Upper lobe of right lung (tissue), 1 donor: Measurements from ENCODE around the gene RNF151. TPM values are rescaled to one million over a fixed set of nuclear protein-coding genes. Genes with fewer than 3 reads are reported as not detected.

Source experiments
- ATAC-seq: fragments of 200-7000 bp; cut with Tn5 transposase; one replicate; pipeline ENCODE4 v1.9.1; 2020; ENCODE audit warnings: mild to moderate bottlenecking, moderate library complexity
- DNase-seq: peaks from one replicate; pipeline ENCODE4 v3.0.0-alpha.2; 2020
- H3K27ac ChIP-seq: fragments of 200-600 bp; one replicate; pipeline ENCODE4 v1.8.0; 2022
- H3K27me3 ChIP-seq: fragments of 200-600 bp; one replicate; pipeline ENCODE4 v1.8.0; 2022; ENCODE audit warnings: mild to moderate bottlenecking
- H3K36me3 ChIP-seq: fragments of 200-600 bp; one replicate; pipeline ENCODE4 v1.8.0; 2022
- H3K4me1 ChIP-seq: fragments of 200-600 bp; one replicate; pipeline ENCODE4 v1.8.0; 2022
- H3K4me3 ChIP-seq: fragments of 200-600 bp; one replicate; pipeline ENCODE4 v1.8.0; 2022; ENCODE audit warnings: mild to moderate bottlenecking
- H3K9me3 ChIP-seq: fragments of 200-600 bp; one replicate; pipeline ENCODE4 v1.8.0; 2022
- intact Hi-C: fragments of 100-400 bp; cut with DNase I; formaldehyde crosslinking; loops from one replicate; pipeline ENCODE4 v1.11.0; 2022
- total RNA-seq: library from RNA; stranded (reverse); fragmentation: NEBNext Ultra II Directional; extraction: Animal tissue kit (Norgen Biotek cat#: 25700); gene quantifications from one replicate; pipeline ENCODE4 v1.2.1, GENCODE V29; 2021
- TF ChIP-seq, protein P1 (sequence below): fragments of 200-600 bp; IDR thresholded peaks from one replicate; pipeline ENCODE4 v1.8.0; 2022; ENCODE audit warnings: antibody characterized with exemption
- donor health status: DM: no; HTN: yes; CAD: no; lungs with severe emphysema.

Gene RNF151
- total RNA-seq, 1 donor from 2014 or later, result not detected

DNA sequence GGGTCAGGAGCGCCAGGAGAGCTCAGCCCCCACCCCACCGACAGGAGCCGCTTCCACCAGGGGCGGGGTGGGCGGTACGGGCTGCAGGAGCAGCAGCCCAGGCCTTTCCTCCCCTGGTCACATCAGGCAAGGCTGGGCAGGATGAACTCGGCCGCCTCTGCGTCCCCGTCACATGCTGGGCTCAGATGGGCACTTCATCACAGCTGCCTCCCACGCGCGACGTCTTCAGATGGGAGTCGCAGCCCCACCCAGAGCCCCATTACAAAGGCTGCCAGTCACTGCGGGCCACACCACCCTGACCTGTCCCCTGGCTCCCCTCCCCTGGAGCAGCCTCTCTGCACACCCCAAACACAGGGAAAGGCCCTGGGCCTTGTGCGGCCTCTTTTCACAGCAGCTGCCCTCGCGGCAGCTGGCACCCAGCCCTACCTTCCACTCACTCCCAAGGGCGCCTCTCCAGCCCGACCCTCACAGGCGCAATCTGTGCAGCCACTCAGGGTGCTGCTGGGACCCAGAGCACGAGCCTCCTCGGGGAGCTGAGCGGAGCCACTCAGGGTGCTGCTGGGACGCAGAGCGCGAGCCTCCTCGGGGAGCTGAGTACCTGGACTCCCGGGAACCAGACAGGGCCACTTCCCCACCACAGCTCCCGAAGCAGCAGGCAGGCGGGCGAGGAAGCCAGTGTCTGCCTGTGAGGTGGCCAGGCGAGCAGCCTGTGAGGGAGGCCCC, 38.3 kb downstream of the RNF151 start:
- no peak for DNase-seq
- Histone ChIP-seq H3K4me1 (peaks cover 52% of the 10 kb centered on the region), H3K4me3 (no peak overlapping the region), H3K9me3 (no peaks in the 10 kb centered on the region), H3K27me3 (no peaks in the 10 kb centered on the region), H3K27ac (no peak overlapping the region), H3K36me3 (peaks cover 35% of the 10 kb centered on the region)
- intact Hi-C loops, result no loop called here
- TF ChIP-seq, protein P1, sequence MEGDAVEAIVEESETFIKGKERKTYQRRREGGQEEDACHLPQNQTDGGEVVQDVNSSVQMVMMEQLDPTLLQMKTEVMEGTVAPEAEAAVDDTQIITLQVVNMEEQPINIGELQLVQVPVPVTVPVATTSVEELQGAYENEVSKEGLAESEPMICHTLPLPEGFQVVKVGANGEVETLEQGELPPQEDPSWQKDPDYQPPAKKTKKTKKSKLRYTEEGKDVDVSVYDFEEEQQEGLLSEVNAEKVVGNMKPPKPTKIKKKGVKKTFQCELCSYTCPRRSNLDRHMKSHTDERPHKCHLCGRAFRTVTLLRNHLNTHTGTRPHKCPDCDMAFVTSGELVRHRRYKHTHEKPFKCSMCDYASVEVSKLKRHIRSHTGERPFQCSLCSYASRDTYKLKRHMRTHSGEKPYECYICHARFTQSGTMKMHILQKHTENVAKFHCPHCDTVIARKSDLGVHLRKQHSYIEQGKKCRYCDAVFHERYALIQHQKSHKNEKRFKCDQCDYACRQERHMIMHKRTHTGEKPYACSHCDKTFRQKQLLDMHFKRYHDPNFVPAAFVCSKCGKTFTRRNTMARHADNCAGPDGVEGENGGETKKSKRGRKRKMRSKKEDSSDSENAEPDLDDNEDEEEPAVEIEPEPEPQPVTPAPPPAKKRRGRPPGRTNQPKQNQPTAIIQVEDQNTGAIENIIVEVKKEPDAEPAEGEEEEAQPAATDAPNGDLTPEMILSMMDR, result no peak
- ATAC-seq, result no peak

DNA sequence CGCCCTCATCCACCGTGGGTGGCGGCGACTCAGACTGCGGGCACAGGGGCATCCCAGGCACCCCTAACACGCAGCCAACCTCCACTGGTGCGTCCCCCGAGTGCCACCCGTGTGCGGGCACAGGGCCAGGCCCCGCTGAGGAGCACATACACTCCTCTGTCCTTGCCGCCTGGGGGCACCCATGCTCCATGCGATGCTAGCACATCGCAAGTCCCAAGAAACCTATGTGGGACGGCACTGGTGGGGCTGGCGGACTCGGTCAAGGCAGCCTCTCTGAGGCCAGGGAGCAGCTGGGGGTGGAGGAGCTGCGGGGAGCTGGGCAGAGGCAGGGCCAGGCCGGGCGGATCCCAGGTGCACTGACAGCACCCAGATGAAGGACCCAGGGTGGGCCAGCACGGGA, 39.0 kb downstream of the RNF151 start:
- no peaks in the 10 kb centered on the region for H3K9me3 ChIP-seq
- TF ChIP-seq, protein P1, result peak; percentile 26
- intact Hi-C loops, result no loop called here
- DNase-seq, result peak; percentile 74
- H3K27me3 ChIP-seq, result no peaks in the 10 kb centered on the region
- H3K4me1 ChIP-seq, result peaks cover 59% of the 10 kb centered on the region
- no peak overlapping the region for H3K27ac ChIP-seq
- H3K4me3 ChIP-seq, result no peak overlapping the region
- peaks cover 28% of the 10 kb centered on the region for H3K36me3 ChIP-seq
- ATAC-seq, result no peak

DNA sequence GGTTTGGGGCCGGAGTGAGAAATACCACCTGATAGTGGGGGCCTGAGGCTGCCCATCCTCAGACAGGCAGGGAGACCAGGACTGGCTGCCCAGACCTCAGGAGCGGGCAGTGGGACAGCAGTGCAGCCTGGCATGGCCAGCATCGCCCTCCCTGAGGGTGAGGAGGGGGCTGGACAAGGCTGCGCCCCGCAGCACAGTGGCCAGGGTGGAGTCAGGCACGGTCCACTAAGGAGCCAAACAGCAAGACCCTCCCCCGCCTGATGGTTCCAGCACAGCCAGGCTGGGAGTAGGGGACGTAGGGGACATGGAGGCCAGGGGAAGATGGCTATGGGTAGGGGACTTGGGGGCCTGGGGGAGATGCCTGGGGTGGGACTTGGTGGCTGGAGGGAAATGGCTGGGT, 39.7 kb downstream of the RNF151 start:
- no peak for ATAC-seq
- no peaks in the 10 kb centered on the region for H3K9me3 ChIP-seq
- H3K36me3 ChIP-seq, result peaks cover 22% of the 10 kb centered on the region
- H3K4me1 ChIP-seq, result peaks cover 60% of the 10 kb centered on the region
- TF ChIP-seq, protein P1, result no peak
- no peak overlapping the region for H3K27ac ChIP-seq
- no peak for DNase-seq
- intact Hi-C loops, result no loop called here
- no peaks in the 10 kb centered on the region for H3K27me3 ChIP-seq
- no peak overlapping the region for H3K4me3 ChIP-seq

DNA sequence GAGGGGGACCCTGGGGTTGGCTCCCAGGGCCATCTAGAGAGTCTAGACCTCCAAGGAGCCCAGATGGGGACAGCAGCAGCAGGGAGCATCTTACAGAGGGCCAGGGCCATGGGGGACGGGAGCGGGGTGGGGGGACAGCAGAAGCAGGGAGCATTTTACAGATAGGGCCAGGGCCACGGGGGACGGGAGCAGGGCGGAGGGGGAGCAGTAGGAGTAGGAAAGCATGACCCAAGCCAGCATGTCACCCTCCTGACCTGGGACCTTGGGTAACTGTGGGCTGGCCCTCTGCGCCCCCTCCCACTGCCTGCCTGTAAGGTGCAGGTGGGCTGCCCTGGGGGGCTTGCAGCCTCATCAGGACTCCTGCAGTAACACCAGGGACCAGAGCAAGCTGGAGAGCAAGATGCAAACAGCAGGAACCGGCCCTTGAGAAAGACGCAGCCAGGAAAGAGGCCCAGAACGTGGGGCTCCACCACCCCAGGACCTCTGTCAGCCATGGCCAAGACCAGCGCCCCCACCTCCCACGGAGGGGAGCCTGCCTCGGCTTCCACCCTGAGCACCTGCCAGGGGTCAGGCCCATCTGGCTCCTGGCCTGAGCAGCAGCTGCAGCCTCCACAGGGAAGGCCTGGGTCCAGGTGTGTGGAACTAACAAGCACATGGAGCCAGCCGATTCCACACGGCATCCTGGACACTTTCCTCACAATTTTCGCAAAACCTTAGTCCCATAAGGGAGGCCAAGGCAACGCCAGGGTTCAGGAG, 40.6 kb downstream of the RNF151 start:
- peaks cover 60% of the 10 kb centered on the region for H3K4me1 ChIP-seq
- peak overlapping the region; percentile 84 for H3K4me3 ChIP-seq
- no peaks in the 10 kb centered on the region for H3K27me3 ChIP-seq
- ATAC-seq (no peak), DNase-seq (no peak)
- H3K9me3 ChIP-seq, result no peaks in the 10 kb centered on the region
- peaks cover 12% of the 10 kb centered on the region for H3K36me3 ChIP-seq
- H3K27ac ChIP-seq, result peak overlapping the region; percentile 95
- TF ChIP-seq, protein P1, result no peak
- intact Hi-C loops, result no loop called here

DNA sequence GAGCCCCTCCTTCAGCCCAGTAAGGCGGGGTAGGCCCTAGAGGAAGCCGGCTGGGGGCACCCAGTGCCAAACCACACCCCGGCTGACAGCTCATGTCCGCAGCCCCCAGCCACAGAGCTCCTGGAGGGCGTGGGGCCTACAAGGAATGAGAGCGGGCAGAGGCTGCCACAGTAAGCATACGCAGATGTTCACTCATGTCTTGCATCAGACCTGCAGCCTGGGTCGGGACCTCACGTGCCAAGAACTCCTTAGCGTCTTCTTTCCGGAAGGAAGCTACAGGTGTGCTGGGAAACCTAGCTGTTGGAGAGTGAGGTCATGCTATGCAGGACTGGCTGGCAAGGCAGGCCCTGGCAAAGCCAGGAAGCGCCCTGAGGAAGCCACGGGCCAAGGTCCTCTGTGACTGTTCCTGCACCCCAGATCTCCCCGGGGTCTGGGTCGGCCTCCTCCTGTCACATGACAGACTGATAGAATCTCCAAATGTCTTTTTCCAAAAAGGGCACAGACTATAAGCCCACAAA, 41.4 kb downstream of the RNF151 start:
- Histone ChIP-seq H3K27me3 (no peaks in the 10 kb centered on the region), H3K9me3 (no peaks in the 10 kb centered on the region), H3K27ac (peak overlapping the region; percentile 95), H3K4me3 (peak overlapping the region; percentile 84), H3K36me3 (peaks cover 4% of the 10 kb centered on the region), H3K4me1 (peaks cover 60% of the 10 kb centered on the region)
- DNase-seq, result no peak
- intact Hi-C loops, result no loop called here
- TF ChIP-seq, protein P1, result no peak
- no peak for ATAC-seq
